ENCODE results near the gene EGFL7.

DNA sequence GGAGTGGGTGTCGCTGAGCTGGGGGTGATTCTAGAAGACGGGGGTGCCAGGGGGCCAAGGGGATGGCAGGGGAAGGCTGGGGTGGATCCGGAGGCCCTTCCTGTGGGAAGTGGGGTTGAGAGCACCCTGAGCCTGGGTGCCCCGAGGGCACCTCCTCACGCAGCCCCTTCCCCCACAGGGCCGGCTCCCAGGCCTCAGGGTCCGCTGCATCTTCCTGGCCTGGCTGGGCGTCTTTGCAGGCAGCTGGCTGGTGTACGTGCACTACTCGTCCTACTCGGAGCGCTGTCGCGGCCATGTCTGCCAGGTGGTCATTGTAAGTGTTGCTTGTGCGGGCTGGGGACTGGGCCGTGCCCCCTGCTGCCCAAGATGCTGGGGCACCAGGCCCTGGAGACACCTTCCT, 54.7 kb downstream of the EGFL7 start:
- TF ChIP-seq, protein P1, sequence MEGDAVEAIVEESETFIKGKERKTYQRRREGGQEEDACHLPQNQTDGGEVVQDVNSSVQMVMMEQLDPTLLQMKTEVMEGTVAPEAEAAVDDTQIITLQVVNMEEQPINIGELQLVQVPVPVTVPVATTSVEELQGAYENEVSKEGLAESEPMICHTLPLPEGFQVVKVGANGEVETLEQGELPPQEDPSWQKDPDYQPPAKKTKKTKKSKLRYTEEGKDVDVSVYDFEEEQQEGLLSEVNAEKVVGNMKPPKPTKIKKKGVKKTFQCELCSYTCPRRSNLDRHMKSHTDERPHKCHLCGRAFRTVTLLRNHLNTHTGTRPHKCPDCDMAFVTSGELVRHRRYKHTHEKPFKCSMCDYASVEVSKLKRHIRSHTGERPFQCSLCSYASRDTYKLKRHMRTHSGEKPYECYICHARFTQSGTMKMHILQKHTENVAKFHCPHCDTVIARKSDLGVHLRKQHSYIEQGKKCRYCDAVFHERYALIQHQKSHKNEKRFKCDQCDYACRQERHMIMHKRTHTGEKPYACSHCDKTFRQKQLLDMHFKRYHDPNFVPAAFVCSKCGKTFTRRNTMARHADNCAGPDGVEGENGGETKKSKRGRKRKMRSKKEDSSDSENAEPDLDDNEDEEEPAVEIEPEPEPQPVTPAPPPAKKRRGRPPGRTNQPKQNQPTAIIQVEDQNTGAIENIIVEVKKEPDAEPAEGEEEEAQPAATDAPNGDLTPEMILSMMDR (conservative IDR thresholded peaks at IDR 0.05 in 1 of 2, IDR thresholded peaks at IDR 0.05 in 1 of 2; ENCODE audit: low read depth in 1 of 2, low read length in 2 of 2): no peak
- no peak for TF ChIP-seq EZH2 (IDR thresholded peaks at IDR 0.05; ENCODE audit: low read length, missing control alignments)

Data from fibroblast of lung (primary cell).